Mucosa of descending colon (tissue), 3 donors: ENCODE measurements around the gene DOCK2. TPM values are rescaled to one million over a fixed set of nuclear protein-coding genes. Genes with fewer than 3 reads are reported as not detected.
"Not testable (repeated sequence)": the region's sequence is repeated elsewhere in the genome, so short reads cannot be mapped to it uniquely, and the experiment has no call there.

Experiments used
- ATAC-seq: fragments of 200-7000 bp; cut with Tn5 transposase; one replicate; pipeline ENCODE4 v1.9.1; 2020; ENCODE audit warnings: mild to moderate bottlenecking, moderate library complexity
- DNase-seq, 3 donors: peaks; one replicate each; pipeline ENCODE4 v3.0.0-alpha.2; 2020
- H3K36me3 ChIP-seq: fragments of 200-600 bp; one replicate; pipeline ENCODE4 v1.8.0; 2021; ENCODE audit warnings: low read depth, mild to moderate bottlenecking
- H3K4me1 ChIP-seq: fragments of 200-600 bp; one replicate; pipeline ENCODE4 v1.8.0; 2021; ENCODE audit warnings: low read depth, mild to moderate bottlenecking
- H3K4me3 ChIP-seq: fragments of 200-600 bp; one replicate; pipeline ENCODE4 v1.8.0; 2021; ENCODE audit warnings: mild to moderate bottlenecking
- H3K9me3 ChIP-seq: fragments of 200-600 bp; one replicate; pipeline ENCODE4 v1.8.0; 2021; ENCODE audit warnings: mild to moderate bottlenecking
- intact Hi-C, 2 donors: fragments of 100-400 bp; cut with DNase I in 1 of 2; cut with micrococcal nuclease in 1 of 2; formaldehyde crosslinking; loops; one replicate each; pipeline versions ENCODE4 v1.11.0 to v1.11.1; 2022; cut with DNase I, micrococcal nuclease
- total RNA-seq, 3 donors: library from RNA; stranded (reverse); fragmentation: NEBNext Ultra II Directional in 2 of 3; extraction: Animal tissue kit (Norgen Biotek cat#: 25700) in 2 of 3; gene quantifications; one replicate each; pipeline versions ENCODE4 v1.2.1 to v1.2.4, GENCODE V29; 2021 to 2023
- TF ChIP-seq, protein P1 (sequence below): fragments of 200-600 bp; IDR thresholded peaks from one replicate; pipeline ENCODE4 v1.8.0; 2022; ENCODE audit warnings: antibody characterized with exemption, mild to moderate bottlenecking
- donor health status: DM: no; HTN: no; CAD: no; lungs with moderate emphysema.
- donor health status: DM: no; HTN: no; CAD: no.
- donor health status: DM: no; HTN: yes; CAD: no.

The DOCK2 gene
- total RNA-seq, 3 donors from 2014 or later: 7.2 to 20.1 (median 18.1) TPM

DNA sequence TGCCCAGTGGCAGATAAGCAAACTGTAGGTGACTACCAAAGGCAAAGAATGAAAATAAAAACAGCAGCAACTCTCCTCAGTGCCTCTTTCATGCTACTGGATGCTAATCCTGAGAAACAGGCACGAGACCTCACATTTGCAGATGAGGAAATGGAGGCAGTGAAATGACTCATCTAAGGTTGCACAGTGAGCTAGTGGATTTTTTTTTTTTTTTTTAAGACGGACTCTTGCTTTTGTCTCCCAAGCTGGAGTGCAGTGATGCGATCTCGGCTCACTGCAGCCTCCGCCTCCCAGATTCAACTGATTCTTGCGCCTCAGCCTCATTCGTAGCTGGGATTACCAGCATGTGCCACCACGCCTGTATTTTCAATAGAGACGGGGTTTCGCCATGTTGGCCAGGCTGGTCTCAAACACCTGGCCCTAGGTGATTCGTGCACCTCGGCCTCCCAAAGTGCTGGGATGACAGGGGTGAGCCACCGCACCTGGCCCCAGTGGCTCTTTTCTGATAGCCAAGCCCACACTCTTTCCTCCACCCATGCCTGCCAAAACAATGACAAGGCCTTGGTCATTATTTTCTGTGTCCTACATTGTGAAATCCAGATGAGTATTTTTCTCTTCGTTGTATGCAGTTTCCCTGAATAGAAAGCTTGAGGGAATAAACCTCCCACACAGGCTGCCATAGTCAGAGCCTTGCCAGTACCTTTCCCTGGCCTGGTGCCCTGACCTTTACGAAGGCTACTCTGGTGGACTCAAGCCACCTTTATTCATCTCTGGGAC is 19.2 kb downstream of the DOCK2 start:
- ATAC-seq (no peak), DNase-seq (no peak)
- Histone ChIP-seq H3K9me3 (no peaks in the 10 kb centered on the region), H3K36me3 (no peaks in the 10 kb centered on the region), H3K4me1 (peaks cover 6% of the 10 kb centered on the region), H3K4me3 (no peak overlapping the region)
- intact Hi-C loops: no loop called here
- TF ChIP-seq, protein P1, sequence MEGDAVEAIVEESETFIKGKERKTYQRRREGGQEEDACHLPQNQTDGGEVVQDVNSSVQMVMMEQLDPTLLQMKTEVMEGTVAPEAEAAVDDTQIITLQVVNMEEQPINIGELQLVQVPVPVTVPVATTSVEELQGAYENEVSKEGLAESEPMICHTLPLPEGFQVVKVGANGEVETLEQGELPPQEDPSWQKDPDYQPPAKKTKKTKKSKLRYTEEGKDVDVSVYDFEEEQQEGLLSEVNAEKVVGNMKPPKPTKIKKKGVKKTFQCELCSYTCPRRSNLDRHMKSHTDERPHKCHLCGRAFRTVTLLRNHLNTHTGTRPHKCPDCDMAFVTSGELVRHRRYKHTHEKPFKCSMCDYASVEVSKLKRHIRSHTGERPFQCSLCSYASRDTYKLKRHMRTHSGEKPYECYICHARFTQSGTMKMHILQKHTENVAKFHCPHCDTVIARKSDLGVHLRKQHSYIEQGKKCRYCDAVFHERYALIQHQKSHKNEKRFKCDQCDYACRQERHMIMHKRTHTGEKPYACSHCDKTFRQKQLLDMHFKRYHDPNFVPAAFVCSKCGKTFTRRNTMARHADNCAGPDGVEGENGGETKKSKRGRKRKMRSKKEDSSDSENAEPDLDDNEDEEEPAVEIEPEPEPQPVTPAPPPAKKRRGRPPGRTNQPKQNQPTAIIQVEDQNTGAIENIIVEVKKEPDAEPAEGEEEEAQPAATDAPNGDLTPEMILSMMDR: no peak

DNA sequence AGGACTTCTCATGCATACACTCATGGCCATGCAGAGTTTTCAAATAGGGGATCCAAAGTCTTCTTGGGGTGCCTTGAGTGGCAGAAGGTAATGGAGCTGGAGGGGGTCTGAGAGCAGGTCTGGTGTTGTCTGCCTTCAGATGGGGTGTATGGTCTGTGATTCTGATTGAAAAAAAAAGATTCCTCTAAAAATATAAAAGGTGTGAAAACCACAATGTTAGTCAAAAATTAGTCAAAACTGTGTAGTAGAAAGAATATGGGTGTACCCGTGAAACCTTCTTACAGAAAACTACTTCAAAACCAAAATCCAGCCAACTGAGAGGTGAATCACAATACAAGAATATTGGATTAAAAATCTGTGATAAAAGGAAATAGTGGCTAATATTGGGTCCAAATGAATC is 20.1 kb downstream of the DOCK2 start:
- H3K9me3 ChIP-seq: no peaks in the 10 kb centered on the region
- peaks cover 4% of the 10 kb centered on the region for H3K4me1 ChIP-seq
- no peak overlapping the region for H3K4me3 ChIP-seq
- intact Hi-C loops: no loop called here
- ATAC-seq (no peak), DNase-seq (no peak)
- H3K36me3 ChIP-seq: no peaks in the 10 kb centered on the region
- TF ChIP-seq, protein P1: no peak

DNA sequence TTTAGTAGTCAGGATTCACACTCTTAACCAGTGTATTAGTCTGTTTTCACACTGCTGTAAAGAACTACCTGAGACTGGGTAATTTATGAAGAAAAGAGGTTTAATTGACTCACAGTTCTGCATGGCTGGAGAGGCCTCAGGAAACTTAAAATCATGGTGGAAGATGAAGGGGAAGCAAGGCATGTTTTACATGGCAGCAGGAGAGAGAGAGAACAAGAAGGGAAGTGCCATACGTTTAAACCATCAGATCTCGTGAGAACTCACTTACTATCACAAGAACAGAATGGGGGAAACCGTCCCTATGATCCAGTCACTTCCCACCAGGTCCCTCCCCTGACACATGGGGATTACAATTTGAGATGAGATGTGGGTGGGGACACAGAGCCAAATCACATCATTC is 25.4 kb downstream of the DOCK2 start:
- H3K36me3 ChIP-seq, H3K9me3 ChIP-seq, intact Hi-C loops, DNase-seq, H3K4me3 ChIP-seq, ATAC-seq, H3K4me1 ChIP-seq: not testable (repeated sequence)

DNA sequence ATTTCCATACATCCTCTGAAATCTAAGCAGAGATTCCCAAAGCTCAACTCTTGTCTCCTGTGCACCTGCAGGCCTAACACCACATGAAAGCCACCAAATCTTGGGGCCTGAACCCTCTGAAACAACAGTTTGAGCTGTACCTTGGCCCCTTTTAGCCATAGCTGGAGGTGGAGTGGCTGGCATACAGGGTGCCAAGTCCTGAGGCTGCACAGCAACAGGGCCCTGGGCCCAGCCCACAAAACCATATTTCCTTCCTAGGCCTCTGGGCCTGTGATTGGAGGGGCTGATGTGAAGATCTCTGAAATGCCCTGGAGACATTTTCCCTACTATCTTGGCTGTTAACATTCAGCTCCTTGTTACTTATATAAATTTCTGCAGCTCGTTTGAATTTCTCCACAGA is 26.5 kb downstream of the DOCK2 start:
- ATAC-seq: no peak
- Histone ChIP-seq H3K4me1 (no peaks in the 10 kb centered on the region), H3K9me3 (no peaks in the 10 kb centered on the region), H3K4me3 (no peak overlapping the region), H3K36me3 (no peaks in the 10 kb centered on the region)
- TF ChIP-seq, protein P1: no peak
- no peak for DNase-seq
- intact Hi-C loops: no loop called here

DNA sequence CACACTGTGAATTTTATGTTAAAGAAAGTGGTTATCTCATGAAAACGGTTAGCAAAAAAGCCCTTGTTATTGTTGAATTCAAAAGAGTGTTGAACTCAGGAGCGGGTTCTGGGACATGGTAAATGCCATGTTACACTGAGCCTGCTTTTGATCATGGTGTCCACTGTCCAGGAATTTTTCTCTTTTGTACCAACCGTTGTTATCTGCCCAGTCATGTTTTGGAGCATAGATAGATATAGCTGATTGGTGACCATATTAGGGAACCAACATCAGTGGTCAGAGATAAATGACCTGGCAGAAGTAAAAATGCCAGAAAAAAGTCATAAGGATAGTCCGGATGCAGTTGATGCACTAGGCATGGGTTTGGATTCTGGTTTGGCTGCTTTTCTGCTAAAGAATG is 29.3 kb downstream of the DOCK2 start:
- H3K36me3 ChIP-seq: no peaks in the 10 kb centered on the region
- intact Hi-C loops: no loop called here

More for the DNA sequence above, 29.3 kb downstream of the DOCK2 start:
- no peak for DNase-seq
- Histone ChIP-seq H3K4me1 (no peaks in the 10 kb centered on the region), H3K4me3 (no peak overlapping the region), H3K9me3 (no peaks in the 10 kb centered on the region)
- no peak for ATAC-seq
- TF ChIP-seq, protein P1: no peak
